Endothelial cell of umbilical vein (primary cell): Measurements from ENCODE around the gene CHAC2. TPM values are rescaled to one million over a fixed set of nuclear protein-coding genes. Genes with fewer than 3 reads are reported as not detected.

Experiments
- BruUV-seq: library from RNA; stranded (reverse); fragments of 400-500 nt; replicated peaks from 2 replicates; lab custom pipeline; 2021; lab: Mats Ljungman, UMichigan
- CTCF ChIA-PET: fragments of 300-600, 350-600 bp; sonication (Branson Sonifier 250); formaldehyde crosslinking; loops from one replicate; lab custom pipeline; 2021; ENCODE audit warnings: antibody characterized with exemption, inconsistent platforms; lab: Charles Lee
- POLR2A ChIA-PET: fragments of 300-600, 350-600 bp; sonication (Branson Sonifier 250); formaldehyde crosslinking; loops from one replicate; lab custom pipeline; 2021; ENCODE audit warnings: antibody characterized with exemption, inconsistent platforms; lab: Charles Lee
- DNase-seq: peaks from one replicate; pipeline ENCODE4 v3.0.0-alpha.2; 2011; ENCODE audit warnings: low read depth, low spot score
- FAIRE-seq: peaks from 2 replicates; lab custom pipeline; 2011; peaks lifted over from hg19 to GRCh38; lab: Jason Lieb, UNC
- H2AFZ ChIP-seq: 2 replicates; pipeline ENCODE4 v1.6.0; 2012; ENCODE audit warnings: low read depth, low read length, control low read depth, inconsistent platforms
- H3K27ac ChIP-seq: 2 replicates; pipeline ENCODE4 v1.5.1; 2011; ENCODE audit warnings: low read depth, mild to moderate bottlenecking, control low read depth, low read length, moderate library complexity; ENCODE audit not compliant: insufficient read depth
- H3K27me3 ChIP-seq, 2 experiments: 2 replicates each; pipeline versions ENCODE4 v1.6.0 to v1.6.1; 2011; ENCODE audit warnings: low read length in 2 of 2, mixed read lengths in 1 of 2; ENCODE audit not compliant: control insufficient read depth in 2 of 2, insufficient read depth in 2 of 2
- H3K36me3 ChIP-seq, 2 experiments: 2 replicates in 1 of 2; 3 replicates in 1 of 2; pipeline ENCODE4 v1.5.1; 2011; ENCODE audit warnings: low read length in 2 of 2, mild to moderate bottlenecking in 1 of 2, moderate library complexity in 1 of 2; ENCODE audit not compliant: control insufficient read depth in 2 of 2, insufficient read depth in 2 of 2; ENCODE audit errors: extremely low read depth in 1 of 2
- H3K4me1 ChIP-seq: 3 replicates; pipeline ENCODE4 v1.5.1; 2011; ENCODE audit warnings: mild to moderate bottlenecking, low read length; ENCODE audit not compliant: control insufficient read depth, insufficient read depth; ENCODE audit errors: extremely low read depth
- H3K4me2 ChIP-seq: 2 replicates; pipeline ENCODE4 v1.6.1; 2011; ENCODE audit warnings: low read length, control low read depth, mixed read lengths; ENCODE audit not compliant: insufficient read depth
- H3K4me3 ChIP-seq, 3 experiments: fragments of 200-600 bp in 1 of 3; sonication (generic), shearing (Covaris generic) in 1 of 3; replicated peaks in 1 of 3; 2 replicates each; pipeline ENCODE4 v1.5.1; 2011 to 2016; ENCODE audit warnings: control low read depth in 3 of 3, low read length in 3 of 3, mild to moderate bottlenecking in 2 of 3, inconsistent platforms in 1 of 3, low read depth in 1 of 3, moderate library complexity in 1 of 3; ENCODE audit not compliant: insufficient read depth in 1 of 3
- H3K79me2 ChIP-seq: 2 replicates; pipeline ENCODE4 v1.6.0; 2012; ENCODE audit warnings: low read length, inconsistent platforms; ENCODE audit not compliant: control insufficient read depth, insufficient read depth
- H3K9ac ChIP-seq: replicated peaks from 2 replicates; pipeline ENCODE3; 2011; ENCODE audit warnings: low read length, control low read depth; ENCODE audit not compliant: insufficient read depth; ENCODE audit errors: extremely low read depth
- H3K9me1 ChIP-seq: replicated peaks from 3 replicates; pipeline ENCODE4 v1.6.0; 2011; ENCODE audit warnings: mild to moderate bottlenecking, low read length; ENCODE audit not compliant: control insufficient read depth, insufficient read depth; ENCODE audit errors: extremely low read depth
- H3K9me3 ChIP-seq: replicated peaks from 2 replicates; pipeline ENCODE4 v1.5.1; 2012; ENCODE audit warnings: low read length, inconsistent platforms; ENCODE audit not compliant: control insufficient read depth, insufficient read depth
- H4K20me1 ChIP-seq: replicated peaks from 2 replicates; pipeline ENCODE3; 2011; ENCODE audit warnings: mild to moderate bottlenecking, low read length; ENCODE audit not compliant: control insufficient read depth, insufficient read depth; ENCODE audit errors: extremely low read depth
- CTCF ChIP-seq, 2 donors: IDR thresholded peaks; 1 replicate in 1 of 2; 2 replicates in 1 of 2; pipeline ENCODE4 v1.5.1; 2011; ENCODE audit warnings: low read length in 2 of 2, mild to moderate bottlenecking in 2 of 2, moderate library complexity in 2 of 2, control low read depth in 1 of 2, inconsistent platforms in 1 of 2, low read depth in 1 of 2; ENCODE audit not compliant: insufficient read depth in 1 of 2; ENCODE audit errors: extremely low read depth in 1 of 2
- EZH2 ChIP-seq: IDR thresholded peaks from 2 replicates; pipeline ENCODE4 v1.6.1; 2012; ENCODE audit warnings: borderline replicate concordance, low read depth, mild to moderate bottlenecking, moderate library complexity, low read length, inconsistent platforms; ENCODE audit not compliant: severe bottlenecking
- FOS ChIP-seq: IDR thresholded peaks from 2 replicates; pipeline ENCODE4 v1.6.1; 2011; ENCODE audit warnings: mild to moderate bottlenecking, low read length, moderate library complexity, borderline replicate concordance; ENCODE audit not compliant: insufficient read depth
- GATA2 ChIP-seq: IDR thresholded peaks from 2 replicates; pipeline ENCODE4 v1.7.0; 2011; ENCODE audit warnings: low read depth, mild to moderate bottlenecking, moderate library complexity, mixed read lengths, low read length; ENCODE audit not compliant: insufficient read length, insufficient read depth
- JUN ChIP-seq: IDR thresholded peaks from 2 replicates; pipeline ENCODE4 v1.6.1; 2011; ENCODE audit warnings: borderline replicate concordance, low read depth; ENCODE audit not compliant: insufficient read length, insufficient read depth
- MAX ChIP-seq: IDR thresholded peaks from 2 replicates; pipeline ENCODE4 v1.6.1; 2011; ENCODE audit not compliant: insufficient read depth, insufficient read length
- MYC ChIP-seq: IDR thresholded peaks from one replicate; pipeline ENCODE4 v1.6.1; 2011; ENCODE audit warnings: mild to moderate bottlenecking, low read depth, low read length
- POLR2A ChIP-seq: IDR thresholded peaks from 2 replicates; pipeline ENCODE4 v1.6.1; 2012; ENCODE audit warnings: low read depth, mild to moderate bottlenecking, control low read depth, low read length
- POLR2AphosphoS5 ChIP-seq: IDR thresholded peaks from 2 replicates; pipeline ENCODE4 v1.6.1; 2012; ENCODE audit warnings: low read depth, mild to moderate bottlenecking, control low read depth, low read length, moderate library complexity; ENCODE audit not compliant: insufficient read depth
- dilution Hi-C: fragments of 300-500 bp; cut with MboI; formaldehyde crosslinking; loops from one replicate; pipeline ENCODE4 v1.15.0; 2019; ENCODE audit warnings: low sequenced_read_pairs; ENCODE audit not compliant: extremely low pct_ligation_motif_present
- intact Hi-C: fragments of 100-400 bp; cut with micrococcal nuclease; formaldehyde crosslinking; loops from one replicate; pipeline ENCODE4 v1.10.0; 2022
- polyA plus RNA-seq, 4 experiments: library from polyadenylated mRNA; depleted of rRNA in 3 of 4; stranded (reverse) in 3 of 4; unstranded in 1 of 4; fragments of >200 nt; gene quantifications; 2 replicates each; pipeline versions ENCODE4 v1.2.1 to v1.2.3, GENCODE V29; 2011 to 2012; ENCODE audit warnings: missing spikeins in 1 of 4
- total RNA-seq: library from RNA; stranded (reverse); gene quantifications from 2 replicates; pipeline ENCODE4 v1.2.3, GENCODE V29; 2021

CHAC2 gene
- total and polyA plus RNA-seq, 2 donors (not counting 3 experiments of a cell fraction or from before 2014, with no cell fraction given), result 3.4 to 8.3 TPM

GRCh38 chr2:53801547-53801946 is 33.9 kb downstream of the CHAC2 start:
- Histone ChIP-seq H2AFZ (no peak overlapping the region), H3K27ac (no peak overlapping the region), H3K9me1 (no peaks in the 10 kb centered on the region), H3K9me3 (no peaks in the 10 kb centered on the region), H3K27me3 (no peaks in the 10 kb centered on the region), H4K20me1 (no peaks in the 10 kb centered on the region), H3K4me3 (no peak overlapping the region), H3K4me1 (peaks cover 2% of the 10 kb centered on the region), H3K79me2 (no peaks in the 10 kb centered on the region), H3K9ac (no peak overlapping the region), H3K4me2 (no peak overlapping the region), H3K36me3 (peaks cover 4 to 10% of the 10 kb centered on the region in 2 experiments)
- dilution Hi-C loops (no loop called here), intact Hi-C loops (no loop called here)
- no TSS peak for BruUV-seq
- CTCF ChIA-PET, result interaction anchor here (2.2 kb wide), 1 partner anchor 34 kb away, joined by 7 read pairs; the partner anchor contains the start of gene CHAC2
- DNase-seq (no peak), FAIRE-seq (no peak)
- no peak for TF ChIP-seq GATA2
- no peak for TF ChIP-seq MAX
- TF ChIP-seq MYC, result no peak
- no peak for TF ChIP-seq EZH2
- no peak for TF ChIP-seq POLR2A
- no peak for TF ChIP-seq POLR2AphosphoS5
- no peak for TF ChIP-seq JUN
- TF ChIP-seq FOS, result no peak
- TF ChIP-seq CTCF (IDR thresholded peaks at IDR 0.05; ENCODE audit: extremely low read depth in 1 of 2, insufficient read depth in 1 of 2, low read depth in 1 of 2, low read length in 2 of 2), result no peak
- POLR2A ChIA-PET, result no interaction called here
